Amniotic stem cell (primary cell): ENCODE data around the gene SLC7A14.

Experiments used
- DNase-seq: peaks from one replicate; lab custom pipeline; 2025; lab: John Stamatoyannopoulos, UW

Gene SLC7A14

DNA sequence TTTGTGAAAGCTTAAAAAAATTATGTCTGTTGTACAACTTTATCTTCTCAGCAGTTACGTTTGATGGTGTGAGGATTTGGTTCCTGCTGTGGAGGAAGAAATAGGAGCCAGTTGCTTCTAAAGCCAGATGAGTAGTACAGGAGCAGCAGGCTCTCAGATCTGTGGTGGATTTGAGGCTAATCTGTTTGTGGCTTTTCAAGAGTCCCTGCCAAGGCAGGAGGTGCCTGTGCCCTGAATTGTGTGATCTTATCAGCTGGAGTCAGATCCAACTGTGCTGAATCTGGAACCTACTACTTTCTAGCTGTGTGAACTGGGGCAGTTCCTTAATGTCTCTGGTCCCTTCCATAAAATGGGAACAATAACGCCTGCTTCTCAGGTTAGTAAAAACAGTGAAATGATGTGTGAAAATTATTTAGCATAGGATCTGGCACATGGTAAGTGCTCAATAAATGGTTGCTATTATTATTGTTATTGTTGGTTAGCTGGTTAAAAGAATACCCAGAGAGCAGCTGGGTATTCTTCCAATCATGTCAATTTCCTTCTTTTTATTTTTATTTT is 159.6 kb downstream of the SLC7A14 start:
- no peak for DNase-seq

DNA sequence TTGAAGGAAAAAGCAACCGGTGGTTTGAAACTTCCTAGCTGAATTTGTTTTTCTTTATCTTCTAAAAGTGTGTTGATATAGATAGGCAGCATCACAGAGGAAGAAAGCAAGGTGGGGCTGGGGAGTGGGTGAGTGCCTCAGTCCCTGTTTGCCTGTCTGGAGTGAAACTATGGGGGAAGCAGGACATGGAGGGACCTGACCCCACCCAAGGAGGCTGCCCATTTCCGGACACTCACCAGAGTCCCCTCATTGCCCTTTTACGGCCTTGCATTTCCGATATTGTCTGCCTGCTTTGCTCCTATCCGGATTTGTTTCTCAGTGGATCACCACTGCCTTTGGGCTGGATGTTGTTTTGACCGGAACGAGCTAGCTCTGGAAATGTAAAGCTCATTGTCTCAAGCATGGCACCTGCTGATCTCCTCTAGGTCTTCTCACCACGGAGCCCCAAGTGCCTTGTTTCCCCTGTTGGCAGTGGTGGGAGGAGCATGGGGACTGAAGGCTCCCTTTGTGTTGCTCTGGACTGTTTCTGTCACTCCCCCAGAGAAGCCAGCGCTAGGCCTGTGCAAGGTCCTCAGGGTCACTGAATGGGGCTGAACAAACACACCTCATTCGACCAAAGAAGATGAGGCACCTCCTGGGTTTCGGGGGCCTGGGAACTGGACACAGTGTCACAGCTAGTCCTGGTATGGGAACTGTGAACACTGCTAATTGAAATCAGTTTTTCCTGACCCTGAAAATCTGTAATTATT is 160.2 kb downstream of the SLC7A14 start:
- DNase-seq, result no peak

DNA sequence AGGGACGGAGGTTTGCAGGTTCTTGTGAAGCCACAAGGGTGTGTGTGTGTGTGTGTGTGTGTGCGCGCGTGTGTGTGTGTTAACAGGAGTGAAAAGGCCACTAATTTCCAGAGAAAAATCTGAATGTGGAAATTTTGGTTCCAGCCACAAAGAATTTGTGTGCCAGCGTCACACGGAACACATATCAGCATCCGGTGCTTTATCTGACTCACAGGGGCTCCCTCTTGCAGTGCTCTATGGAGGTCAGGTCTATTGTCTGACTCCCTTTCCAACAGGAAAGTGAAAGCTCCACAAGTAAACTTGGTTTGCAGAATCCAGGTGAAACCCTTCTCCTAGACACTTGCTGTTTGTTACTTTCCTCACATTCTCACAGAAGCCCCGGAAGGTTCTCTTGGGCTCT is 161.0 kb downstream of the SLC7A14 start:
- no peak for DNase-seq

DNA sequence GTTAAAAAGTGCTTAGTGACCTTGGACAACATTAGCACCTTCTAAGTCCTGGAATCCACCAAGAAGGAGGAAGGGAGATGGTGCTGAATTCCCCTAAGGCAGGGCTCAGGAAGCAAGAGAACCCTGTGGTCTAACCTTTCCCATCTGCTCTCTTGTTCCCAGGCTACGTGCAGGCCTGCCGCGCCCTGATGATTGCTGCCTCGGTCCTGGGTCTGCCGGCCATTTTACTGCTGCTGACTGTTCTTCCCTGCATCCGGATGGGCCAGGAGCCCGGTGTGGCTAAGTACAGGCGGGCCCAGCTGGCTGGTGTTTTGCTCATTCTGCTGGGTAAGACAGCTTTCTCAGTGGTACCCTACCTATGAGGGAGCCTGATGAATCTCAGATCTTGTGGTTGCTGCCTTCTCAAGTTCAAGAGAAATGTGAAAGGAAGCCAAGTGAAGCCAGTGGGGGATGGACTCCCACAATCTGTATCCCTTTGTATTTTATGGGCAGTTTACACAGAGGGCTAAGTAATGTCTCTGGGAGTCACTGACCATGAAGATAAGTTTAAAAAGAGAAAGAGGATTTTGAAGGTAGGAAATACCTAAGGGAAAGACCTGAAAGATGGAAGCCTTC is 162.8 kb downstream of the SLC7A14 start:
- no peak for DNase-seq

DNA sequence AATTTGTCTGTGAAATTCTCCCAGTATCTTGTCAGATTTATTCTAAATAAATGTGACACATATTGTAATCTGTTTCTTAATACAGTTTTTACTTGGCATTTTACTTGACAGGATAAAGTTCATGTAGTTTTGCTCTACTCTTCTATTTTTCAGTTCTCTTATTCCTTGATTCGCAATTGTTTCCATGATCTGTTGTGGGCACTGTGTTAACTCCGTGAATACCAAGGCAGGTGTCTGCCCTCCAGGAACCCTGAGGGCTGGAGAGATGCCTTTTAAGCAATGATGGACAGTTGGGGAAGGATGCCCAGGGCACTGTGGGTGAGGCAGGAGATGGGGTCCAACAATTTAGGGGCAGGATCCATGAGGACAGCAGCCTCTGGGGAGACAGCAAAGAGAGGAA is 164.1 kb downstream of the SLC7A14 start:
- DNase-seq, result no peak

DNA sequence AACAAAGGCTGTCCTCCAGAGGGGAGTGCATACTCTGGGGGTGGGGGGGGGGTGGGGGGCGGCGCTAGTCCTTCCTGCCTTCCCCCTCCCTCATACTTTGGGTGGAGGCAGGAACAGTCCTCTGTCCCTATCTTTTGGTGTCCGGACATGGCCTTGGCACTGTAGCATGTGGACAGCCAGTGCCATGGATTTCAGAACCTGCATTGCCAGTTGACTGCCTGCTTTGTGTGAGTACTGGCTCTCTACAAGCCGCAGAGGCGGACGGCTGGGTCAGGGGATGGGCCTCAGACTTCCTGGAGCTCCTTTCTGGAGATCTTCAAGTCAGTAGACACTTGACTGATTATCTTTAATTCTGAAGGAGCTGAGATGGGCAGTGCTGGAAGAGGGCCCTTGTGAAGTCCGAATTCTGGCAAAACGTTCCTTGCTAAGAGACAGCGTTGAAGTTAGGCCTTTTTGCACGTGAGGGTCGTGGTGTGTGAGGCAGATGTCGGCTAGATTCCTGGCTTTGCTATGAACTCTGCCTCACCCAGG is 164.7 kb downstream of the SLC7A14 start:
- no peak for DNase-seq

DNA sequence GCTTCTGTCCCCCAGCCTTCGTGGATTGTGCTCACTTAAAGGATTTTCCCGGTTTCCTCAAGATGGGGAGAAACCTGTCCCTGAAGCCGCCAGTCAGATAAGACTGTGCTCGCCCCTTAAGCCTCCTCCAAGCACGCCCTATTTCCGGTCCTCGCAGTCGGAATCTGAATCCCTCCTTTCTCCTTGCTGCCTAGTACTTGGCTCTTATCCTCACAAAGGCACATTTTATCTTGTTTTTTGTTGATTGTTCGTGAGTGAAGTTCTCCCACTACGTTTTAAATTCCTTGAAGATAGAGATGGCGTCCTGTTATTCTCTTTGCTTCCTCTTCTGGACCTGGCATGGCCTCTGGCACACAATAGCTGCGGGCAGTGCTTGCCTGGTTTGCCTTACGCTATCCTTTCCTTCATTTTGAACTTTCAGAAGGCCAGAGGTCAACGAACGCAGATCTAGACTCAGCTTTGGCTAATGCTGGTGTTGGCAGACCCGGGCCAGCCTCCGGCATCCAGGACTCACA is 165.5 kb downstream of the SLC7A14 start:
- DNase-seq, result no peak

DNA sequence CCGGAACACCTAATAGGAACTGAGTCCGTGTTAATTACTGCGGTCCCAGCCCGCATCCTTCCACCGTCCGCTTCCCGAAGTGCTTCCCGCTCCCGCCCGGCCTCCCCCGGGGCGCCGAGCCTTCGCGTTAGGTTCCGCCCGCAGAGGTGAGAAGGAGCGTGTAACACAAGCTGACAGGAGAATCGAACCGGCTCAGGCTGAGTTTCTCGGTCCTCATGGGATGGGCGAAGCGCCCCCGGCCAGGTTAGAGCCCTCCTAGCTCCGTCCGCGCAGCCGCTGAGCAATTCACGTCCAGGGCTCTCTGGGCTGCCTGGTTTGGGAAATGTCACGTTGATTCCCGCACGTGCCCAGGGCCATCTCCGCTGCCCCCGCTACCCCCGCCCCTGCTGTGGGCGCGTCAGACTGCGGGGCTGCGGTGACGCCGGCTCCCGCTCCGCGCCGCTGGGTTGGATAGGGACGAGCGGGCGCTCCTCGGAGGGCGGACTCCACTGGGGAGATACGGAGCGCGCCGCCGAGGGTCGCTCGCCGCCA is 166.3 kb downstream of the SLC7A14 start:
- no peak for DNase-seq

DNA sequence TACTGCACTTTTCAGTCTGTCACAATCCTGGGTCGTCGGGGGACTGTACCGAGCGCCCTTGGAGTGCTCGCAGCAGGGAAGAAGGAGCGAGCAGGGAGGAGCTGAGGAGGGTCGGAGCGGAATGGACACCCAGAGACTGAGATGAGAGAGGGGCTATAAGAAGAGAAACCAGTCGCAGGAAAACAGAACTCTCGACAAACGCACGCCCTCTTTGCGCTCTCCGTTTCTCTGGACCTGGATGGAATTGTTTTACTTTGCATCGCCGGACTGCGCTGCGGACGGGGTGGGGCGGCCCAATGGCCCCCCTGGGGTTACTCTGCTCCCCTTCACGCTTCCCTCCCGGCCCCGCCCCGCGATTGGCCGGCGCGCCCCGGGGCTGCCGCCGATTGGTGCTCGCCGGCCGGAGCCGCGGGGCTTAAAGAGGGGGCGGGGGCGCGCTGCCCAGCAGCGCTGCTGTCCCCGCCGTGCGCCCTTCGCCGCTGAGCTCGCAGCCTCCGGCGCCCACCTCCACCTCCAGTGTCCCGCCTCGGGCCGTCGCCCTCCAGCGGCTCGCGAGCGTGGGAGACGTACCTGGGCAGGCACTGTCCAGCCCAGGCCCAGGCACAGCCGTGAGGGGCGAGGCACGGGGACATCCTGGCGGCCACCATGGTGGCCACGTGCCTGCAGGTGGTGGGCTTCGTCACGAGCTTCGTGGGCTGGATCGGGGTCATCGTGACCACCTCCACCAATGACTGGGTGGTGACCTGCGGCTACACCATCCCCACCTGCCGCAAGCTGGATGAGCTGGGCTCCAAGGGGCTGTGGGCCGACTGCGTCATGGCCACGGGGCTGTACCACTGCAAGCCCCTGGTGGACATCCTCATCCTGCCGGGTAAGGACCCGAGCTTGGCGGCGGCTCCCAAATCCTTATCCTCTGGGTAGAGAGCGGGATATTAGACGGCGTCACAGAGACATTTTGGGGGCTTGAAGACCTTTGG is 167.2 kb downstream of the SLC7A14 start, which contains the start of gene CLDN11:
Gene CLDN11 (plus strand): TSS at position 447 of the 977 bp plus-strand sequence. CDS start 199 bp downstream, at position 646.
- no peak for DNase-seq

DNA sequence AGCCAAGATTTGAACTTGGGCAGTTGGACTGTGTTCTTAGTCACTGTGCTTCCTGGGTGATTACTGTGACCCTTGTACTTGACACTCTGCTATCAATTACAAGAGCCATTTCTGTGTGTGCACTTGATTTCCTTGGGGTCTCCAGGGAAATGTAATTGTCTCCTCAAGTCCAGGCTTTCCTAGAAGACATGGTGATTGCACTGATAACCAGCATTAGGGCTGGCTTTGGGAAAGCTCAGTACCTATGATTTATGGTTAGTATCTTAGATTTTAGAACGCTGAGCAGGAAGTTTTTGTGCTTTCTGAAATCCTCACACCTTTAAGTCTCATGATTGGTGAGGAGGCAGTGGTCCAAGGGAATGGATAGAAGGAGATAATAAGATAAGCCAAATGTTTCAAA is 168.8 kb downstream of the SLC7A14 start:
- no peak for DNase-seq

DNA sequence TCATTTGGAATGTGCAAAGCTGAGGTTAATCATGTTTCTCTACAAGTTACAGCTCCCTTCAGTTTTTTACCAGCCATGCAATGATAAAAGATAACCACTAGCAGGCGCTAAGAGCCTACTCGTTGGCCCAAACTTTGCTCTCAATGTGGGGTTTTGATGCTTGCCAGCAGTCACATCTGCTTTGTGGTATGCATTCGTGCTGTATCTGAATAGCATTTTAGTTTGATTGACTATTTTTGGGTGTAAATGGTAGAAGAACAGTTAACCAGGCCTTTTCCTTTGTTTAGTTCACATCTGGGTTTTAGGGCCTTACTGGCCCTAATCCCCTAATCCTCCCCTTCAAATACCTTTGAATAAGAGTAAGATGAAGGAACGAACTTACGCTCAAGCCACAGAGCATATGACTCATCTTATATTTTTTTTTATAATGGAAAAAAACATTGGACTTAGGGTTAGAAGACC is 171.6 kb downstream of the SLC7A14 start:
- DNase-seq, result peak; percentile 78

DNA sequence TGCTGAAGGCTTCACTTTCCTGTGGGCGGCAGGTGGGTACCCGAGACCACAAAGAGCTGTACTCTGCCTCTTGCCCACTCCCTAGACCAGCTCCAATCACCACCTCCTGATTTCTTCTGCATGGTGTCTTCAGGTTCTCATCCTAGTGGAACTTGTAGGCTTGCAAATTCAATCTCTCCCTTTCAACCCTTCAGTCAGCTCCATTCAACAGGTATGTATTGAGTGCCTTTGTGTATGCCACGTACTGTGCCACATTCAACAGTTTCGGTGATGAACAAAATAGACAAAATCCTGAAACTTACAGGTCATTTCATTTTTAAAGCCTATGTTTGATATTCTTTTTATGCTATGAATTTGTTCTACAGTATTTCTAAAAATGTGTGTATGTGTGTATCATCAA is 172.6 kb downstream of the SLC7A14 start:
- DNase-seq, result no peak

DNA sequence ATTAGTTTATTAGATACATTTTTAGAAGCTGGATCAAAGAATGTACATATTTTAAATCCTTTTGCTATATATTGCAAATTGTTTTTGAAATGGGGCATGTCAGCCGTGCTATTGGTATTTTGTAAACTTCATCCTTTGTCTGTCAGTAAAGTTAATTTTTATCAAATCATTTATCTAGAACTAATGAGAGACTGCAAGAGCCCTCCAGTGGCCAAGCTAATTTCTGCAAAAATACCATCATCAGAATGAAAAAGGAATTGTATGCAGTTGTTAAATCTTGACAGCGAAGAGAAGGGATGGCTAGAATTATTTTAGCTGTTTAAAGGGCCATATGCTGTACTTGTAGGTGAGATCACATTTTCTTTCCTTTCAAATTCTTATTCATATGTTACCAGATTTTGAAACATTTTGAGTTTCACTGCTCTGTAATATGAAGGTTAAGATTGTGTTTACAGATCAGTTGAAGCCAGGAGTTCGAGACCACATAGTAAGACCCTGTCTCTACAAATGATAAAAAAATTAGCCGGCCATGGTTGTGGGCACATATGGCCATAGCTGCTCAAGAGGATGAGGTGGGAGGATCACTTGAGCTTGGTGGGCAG is 175.3 kb downstream of the SLC7A14 start:
- no peak for DNase-seq
